ENCODE measurements around the gene CIB4.

Gene CIB4

GRCh38 chr2:26685341-26685740 lies 44.2 kb upstream of the CIB4 start:
- no peak for TF ChIP-seq CTCF (IDR thresholded peaks at IDR 0.05)
- Histone ChIP-seq H3K4me1 (peaks cover 16% of the 10 kb centered on the region), H3K4me3 (ENCODE audit: low read depth, low read length) (no peak overlapping the region), H3K9me3 (ENCODE audit: control insufficient read depth, low read length) (no peaks in the 10 kb centered on the region), H3K79me2 (no peaks in the 10 kb centered on the region), H3K4me2 (ENCODE audit: low read length) (no peak overlapping the region), H2AFZ (no peak overlapping the region), H3K9ac (no peak overlapping the region), H3K36me3 (ENCODE audit: control insufficient read depth, insufficient read depth, low read length) (no peaks in the 10 kb centered on the region), H3K27me3 (ENCODE audit: control insufficient read depth, insufficient read depth, low read length) (no peaks in the 10 kb centered on the region), H3K27ac (no peak overlapping the region)

GRCh38 chr2:26683583-26683982 lies 42.4 kb upstream of the CIB4 start:
- Histone ChIP-seq H3K9me3 (ENCODE audit: control insufficient read depth, low read length) (no peaks in the 10 kb centered on the region), H3K27me3 (ENCODE audit: control insufficient read depth, insufficient read depth, low read length) (no peaks in the 10 kb centered on the region), H2AFZ (no peak overlapping the region), H3K9ac (no peak overlapping the region), H3K79me2 (no peaks in the 10 kb centered on the region), H3K4me3 (ENCODE audit: low read depth, low read length) (no peak overlapping the region), H3K27ac (no peak overlapping the region), H3K36me3 (ENCODE audit: control insufficient read depth, insufficient read depth, low read length) (no peaks in the 10 kb centered on the region), H3K4me2 (ENCODE audit: low read length) (no peak overlapping the region), H3K4me1 (peaks cover 12% of the 10 kb centered on the region)
- no peak for TF ChIP-seq CTCF (IDR thresholded peaks at IDR 0.05)

- H3K9ac ChIP-seq, result no peak overlapping the region
- H3K4me1 ChIP-seq, result peaks cover 12% of the 10 kb centered on the region
- no peaks in the 10 kb centered on the region for H3K36me3 ChIP-seq (ENCODE audit: control insufficient read depth, insufficient read depth, low read length)
- H3K79me2 ChIP-seq, result no peaks in the 10 kb centered on the region
- H3K4me2 ChIP-seq (ENCODE audit: low read length), result no peak overlapping the region
- no peaks in the 10 kb centered on the region for H3K27me3 ChIP-seq (ENCODE audit: control insufficient read depth, insufficient read depth, low read length)
- no peak for TF ChIP-seq CTCF (IDR thresholded peaks at IDR 0.05)
- no peak overlapping the region for H2AFZ ChIP-seq
- no peak overlapping the region for H3K4me3 ChIP-seq (ENCODE audit: low read depth, low read length)
- no peak overlapping the region for H3K27ac ChIP-seq
- H3K9me3 ChIP-seq (ENCODE audit: control insufficient read depth, low read length), result no peaks in the 10 kb centered on the region
Measured at GRCh38 chr2:26682155-26682554, 41.0 kb upstream of the CIB4 start.

- no peaks in the 10 kb centered on the region for H3K27me3 ChIP-seq (ENCODE audit: control insufficient read depth, insufficient read depth, low read length)
- no peak overlapping the region for H2AFZ ChIP-seq
- H3K9ac ChIP-seq, result no peak overlapping the region
- H3K4me1 ChIP-seq, result peaks cover 12% of the 10 kb centered on the region
- H3K9me3 ChIP-seq (ENCODE audit: control insufficient read depth, low read length), result no peaks in the 10 kb centered on the region
- no peaks in the 10 kb centered on the region for H3K36me3 ChIP-seq (ENCODE audit: control insufficient read depth, insufficient read depth, low read length)
- no peak overlapping the region for H3K4me3 ChIP-seq (ENCODE audit: low read depth, low read length)
- TF ChIP-seq CTCF (IDR thresholded peaks at IDR 0.05), result no peak
- H3K79me2 ChIP-seq, result no peaks in the 10 kb centered on the region
- H3K4me2 ChIP-seq (ENCODE audit: low read length), result no peak overlapping the region
- H3K27ac ChIP-seq, result no peak overlapping the region
Measured at GRCh38 chr2:26681656-26682055, 40.5 kb upstream of the CIB4 start.

- H3K4me3 ChIP-seq (ENCODE audit: low read depth, low read length), result no peak overlapping the region
- no peak overlapping the region for H3K4me2 ChIP-seq (ENCODE audit: low read length)
- H3K27me3 ChIP-seq (ENCODE audit: control insufficient read depth, insufficient read depth, low read length), result no peaks in the 10 kb centered on the region
- TF ChIP-seq CTCF (IDR thresholded peaks at IDR 0.05), result no peak
- no peak overlapping the region for H3K27ac ChIP-seq
- H3K4me1 ChIP-seq, result peaks cover 4% of the 10 kb centered on the region
- no peak overlapping the region for H3K9ac ChIP-seq
- H3K9me3 ChIP-seq (ENCODE audit: control insufficient read depth, low read length), result no peaks in the 10 kb centered on the region
- H3K36me3 ChIP-seq (ENCODE audit: control insufficient read depth, insufficient read depth, low read length), result no peaks in the 10 kb centered on the region
- no peaks in the 10 kb centered on the region for H3K79me2 ChIP-seq
- no peak overlapping the region for H2AFZ ChIP-seq
Measured at GRCh38 chr2:26679867-26680266, 38.7 kb upstream of the CIB4 start.

Measured in parathyroid adenoma (tissue), 2 donors.